GM23338 (cell line): ENCODE data around the gene MRPL27. TPM values are rescaled to one million over a fixed set of nuclear protein-coding genes. Genes with fewer than 3 reads are reported as not detected.
A peak's percentile ranks its signal among the peaks of the same experiment; 100 is the strongest.

Experiments used
- ATAC-seq: fragments of 200-7000 bp; cut with Tn5 transposase; 3 replicates; pipeline ENCODE4 v1.9.1; 2020
- DNase-seq: peaks from one replicate; pipeline ENCODE4 v3.0.0-alpha.2; 2015; ENCODE audit warnings: low spot score
- H2AFZ ChIP-seq: fragments of 200-600 bp; sonication (generic); 2 replicates; pipeline ENCODE4 v1.8.0; 2016; ENCODE audit warnings: antibody characterized with exemption, mild to moderate bottlenecking, moderate library complexity
- H3F3A ChIP-seq: fragments of 200-600 bp; sonication (generic); replicated peaks from 2 replicates; pipeline ENCODE4 v1.8.0; 2017; ENCODE audit warnings: antibody characterized with exemption, mixed run types, low read depth
- H3K27ac ChIP-seq: fragments of 200-600 bp; sonication (generic); 2 replicates; pipeline ENCODE4 v1.6.1; 2016; ENCODE audit warnings: low read depth
- H3K27me3 ChIP-seq: fragments of 200-600 bp; sonication (generic); 2 replicates; pipeline ENCODE4 v1.8.0; 2016; ENCODE audit warnings: mild to moderate bottlenecking, mixed run types, moderate library complexity; ENCODE audit not compliant: insufficient read depth
- H3K36me3 ChIP-seq: fragments of 200-600 bp; sonication (generic); 2 replicates; pipeline ENCODE4 v1.8.0; 2016; ENCODE audit warnings: mild to moderate bottlenecking; ENCODE audit not compliant: insufficient read depth
- H3K4me1 ChIP-seq: fragments of 200-600 bp; sonication (generic); 2 replicates; pipeline ENCODE4 v1.8.0; 2016; ENCODE audit warnings: mild to moderate bottlenecking, moderate library complexity; ENCODE audit not compliant: insufficient read depth
- H3K4me2 ChIP-seq: fragments of 200-600 bp; sonication (generic); 2 replicates; pipeline ENCODE4 v1.7.1; 2017; ENCODE audit warnings: mixed run types
- H3K4me3 ChIP-seq: fragments of 200-600 bp; sonication (generic); 2 replicates; pipeline ENCODE4 v1.6.1; 2016; ENCODE audit warnings: mixed run types
- H3K79me2 ChIP-seq: fragments of 200-600 bp; sonication (generic); replicated peaks from 2 replicates; pipeline ENCODE4 v1.8.0; 2017; ENCODE audit warnings: mild to moderate bottlenecking; ENCODE audit not compliant: insufficient read depth
- H3K9me2 ChIP-seq: fragments of 200-600 bp; sonication (generic); 2 replicates; pipeline ENCODE4 v1.8.0; 2017; ENCODE audit not compliant: insufficient read depth
- H4K20me1 ChIP-seq: fragments of 200-600 bp; sonication (generic); replicated peaks from 2 replicates; pipeline ENCODE4 v1.8.0; 2017; ENCODE audit warnings: mild to moderate bottlenecking; ENCODE audit not compliant: insufficient read depth
- H3K27ac Mint-ChIP-seq: 2 replicates; pipeline ENCODE4 v1.8.0; 2020; ENCODE audit warnings: inconsistent platforms, mild to moderate bottlenecking, moderate library complexity, mixed read lengths
- H3K27me3 Mint-ChIP-seq: 3 replicates; pipeline ENCODE4 v1.8.0; 2022; ENCODE audit warnings: low read depth, mild to moderate bottlenecking, moderate library complexity, mixed read lengths, inconsistent platforms; ENCODE audit not compliant: insufficient read depth, poor library complexity
- H3K36me3 Mint-ChIP-seq: 3 replicates; pipeline ENCODE4 v1.8.0; 2021; ENCODE audit warnings: low read depth, mild to moderate bottlenecking, inconsistent platforms, moderate library complexity, mixed read lengths
- H3K4me1 Mint-ChIP-seq: 3 replicates; pipeline ENCODE4 v1.8.0; 2020; ENCODE audit warnings: mild to moderate bottlenecking, inconsistent platforms, mixed read lengths
- H3K4me3 Mint-ChIP-seq: 3 replicates; pipeline ENCODE4 v1.8.0; 2021; ENCODE audit warnings: moderate library complexity, mild to moderate bottlenecking, inconsistent platforms, mixed read lengths
- H3K9me3 Mint-ChIP-seq: 3 replicates; pipeline ENCODE4 v1.8.0; 2020; ENCODE audit warnings: moderate library complexity, mild to moderate bottlenecking, inconsistent platforms, mixed read lengths
- CREB1 ChIP-seq: fragments of 250-450 bp; sonication (Bioruptor Pico); IDR thresholded peaks from 2 replicates; pipeline ENCODE4 v1.5.0; 2020; ENCODE audit warnings: low read depth, mild to moderate bottlenecking, moderate library complexity
- CTCF ChIP-seq, 2 experiments: fragments of 200-600 bp in 1 of 2; sonication (generic) in 1 of 2; conservative IDR thresholded peaks; 2 replicates each; pipeline versions ENCODE4 v1.5.1 to v1.6.1; 2016 to 2017; ENCODE audit warnings: antibody characterized with exemption in 2 of 2, low read depth in 2 of 2, mild to moderate bottlenecking in 2 of 2, moderate library complexity in 1 of 2
- EZH2 ChIP-seq: fragments of 200-600 bp; sonication (generic); IDR thresholded peaks from one replicate; pipeline ENCODE4 v1.8.0; 2017; ENCODE audit warnings: antibody characterized with exemption, mild to moderate bottlenecking, low read depth; ENCODE audit not compliant: unreplicated experiment
- EZH2phosphoT487 ChIP-seq: fragments of 200-600 bp; sonication (generic); IDR thresholded peaks from one replicate; pipeline ENCODE4 v1.8.1; 2018; ENCODE audit warnings: antibody characterized with exemption; ENCODE audit not compliant: unreplicated experiment
- ZNF114 ChIP-seq: fragments of 250-450 bp; sonication (Bioruptor Pico); IDR thresholded peaks from 2 replicates; pipeline ENCODE4 v1.5.0; 2020; ENCODE audit warnings: mild to moderate bottlenecking, moderate library complexity
- ZNF331 ChIP-seq: fragments of 250-450 bp; sonication (Bioruptor Pico); IDR thresholded peaks from 2 replicates; pipeline ENCODE4 v1.5.0; 2020; ENCODE audit warnings: low read depth, mild to moderate bottlenecking, moderate library complexity
- ZNF462 ChIP-seq: fragments of 250-450 bp; sonication (Bioruptor Pico); IDR thresholded peaks from 2 replicates; pipeline ENCODE4 v1.5.0; 2020; ENCODE audit warnings: mild to moderate bottlenecking, moderate library complexity
- polyA plus RNA-seq: library from polyadenylated mRNA; unstranded; fragments of >200 nt; fragmentation: Nextera tagmentation; extraction: Ambion mirVana; gene quantifications from 2 replicates; pipeline ENCODE4 v1.2.1, GENCODE V29; 2016
- total RNA-seq: library from RNA; depleted of rRNA; stranded (reverse); fragments of >200 nt; shearing (Covaris generic); gene quantifications from 2 replicates; pipeline ENCODE4 v1.2.3, GENCODE V29; 2014
- TF ChIP-seq, protein P1 (sequence below): IDR thresholded peaks from 2 replicates; pipeline ENCODE4 v1.6.1; 2016; ENCODE audit warnings: antibody characterized with exemption
- TF ChIP-seq, protein P2 (sequence below): IDR thresholded peaks from one replicate; pipeline ENCODE4 v1.6.1; 2018; ENCODE audit warnings: antibody characterized with exemption; ENCODE audit not compliant: unreplicated experiment

The MRPL27 gene
- total and polyA plus RNA-seq, 2 experiments from 2014 or later: 74.3 to 227 TPM

DNA sequence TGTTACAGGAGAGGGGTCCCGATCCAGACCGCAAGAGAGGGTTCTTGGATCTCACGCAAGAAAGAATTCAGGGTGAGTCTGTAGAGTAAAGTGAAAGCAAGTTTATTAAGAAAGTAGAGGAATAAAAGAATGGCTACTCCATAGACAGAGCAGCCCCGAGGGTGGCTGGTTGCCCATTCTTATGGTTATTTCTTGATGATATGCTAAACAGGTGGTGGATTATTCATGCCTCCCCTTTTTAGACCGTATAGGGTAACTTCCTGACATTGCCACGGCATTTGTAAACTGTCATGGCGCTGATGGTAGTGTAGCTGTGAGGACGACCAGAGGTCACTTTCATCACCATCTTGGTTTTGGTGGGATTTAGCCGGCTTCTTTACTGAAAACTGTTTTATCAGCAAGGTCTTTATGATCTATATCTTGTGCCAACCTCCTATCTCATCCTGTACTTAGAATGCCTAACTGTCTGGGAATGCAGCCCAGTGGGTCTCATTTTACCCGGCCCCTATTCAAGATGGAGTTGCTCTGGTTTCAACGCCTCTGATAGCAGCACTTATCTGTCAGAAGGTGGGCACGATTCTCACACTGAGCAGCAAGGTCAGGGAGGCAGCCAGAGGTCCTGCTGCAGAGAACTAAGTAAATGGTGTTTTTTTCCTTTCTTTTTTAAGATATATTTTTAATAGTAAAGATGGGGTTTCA lies 53.5 kb downstream of the MRPL27 start (continued):
- TF ChIP-seq, protein P1, sequence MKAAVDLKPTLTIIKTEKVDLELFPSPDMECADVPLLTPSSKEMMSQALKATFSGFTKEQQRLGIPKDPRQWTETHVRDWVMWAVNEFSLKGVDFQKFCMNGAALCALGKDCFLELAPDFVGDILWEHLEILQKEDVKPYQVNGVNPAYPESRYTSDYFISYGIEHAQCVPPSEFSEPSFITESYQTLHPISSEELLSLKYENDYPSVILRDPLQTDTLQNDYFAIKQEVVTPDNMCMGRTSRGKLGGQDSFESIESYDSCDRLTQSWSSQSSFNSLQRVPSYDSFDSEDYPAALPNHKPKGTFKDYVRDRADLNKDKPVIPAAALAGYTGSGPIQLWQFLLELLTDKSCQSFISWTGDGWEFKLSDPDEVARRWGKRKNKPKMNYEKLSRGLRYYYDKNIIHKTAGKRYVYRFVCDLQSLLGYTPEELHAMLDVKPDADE: no peak
- TF ChIP-seq ZNF331 (no peak), EZH2 (no peak)

GRCh38 chr17:50318501-50319285 lies 54.3 kb downstream of the MRPL27 start:
- no peak overlapping the region for H3K4me3 Mint-ChIP-seq
- Histone ChIP-seq H4K20me1 (no peaks in the 10 kb centered on the region), H3K27ac (no peak overlapping the region), H2AFZ (peak overlapping the region; percentile 94), H3K9me2 (peaks cover 7% of the 10 kb centered on the region; the same call in 1 of the 2 replicates), H3K27me3 (no peaks in the 10 kb centered on the region), H3K4me2 (peak overlapping the region; percentile 53; the same call in 1 of the 2 replicates), H3K36me3 (no peaks in the 10 kb centered on the region), H3F3A (no peaks in the 10 kb centered on the region; the same call in 1 of the 2 replicates), H3K4me3 (no peak overlapping the region), H3K4me1 (peaks cover 15% of the 10 kb centered on the region), H3K79me2 (no peaks in the 10 kb centered on the region)
- no peaks in the 10 kb centered on the region for H3K4me1 Mint-ChIP-seq
- DNase-seq: no peak
- H3K9me3 Mint-ChIP-seq: peaks cover 3% of the 10 kb centered on the region; the same call in 1 of the 3 replicates
- no peak overlapping the region; the same call in 1 of the 2 replicates for H3K27ac Mint-ChIP-seq
- 0 out of 3 replicates have a peak, but pooled peaks cover 3% of the 10 kb centered on the region for H3K36me3 Mint-ChIP-seq
- TF ChIP-seq, protein P2, sequence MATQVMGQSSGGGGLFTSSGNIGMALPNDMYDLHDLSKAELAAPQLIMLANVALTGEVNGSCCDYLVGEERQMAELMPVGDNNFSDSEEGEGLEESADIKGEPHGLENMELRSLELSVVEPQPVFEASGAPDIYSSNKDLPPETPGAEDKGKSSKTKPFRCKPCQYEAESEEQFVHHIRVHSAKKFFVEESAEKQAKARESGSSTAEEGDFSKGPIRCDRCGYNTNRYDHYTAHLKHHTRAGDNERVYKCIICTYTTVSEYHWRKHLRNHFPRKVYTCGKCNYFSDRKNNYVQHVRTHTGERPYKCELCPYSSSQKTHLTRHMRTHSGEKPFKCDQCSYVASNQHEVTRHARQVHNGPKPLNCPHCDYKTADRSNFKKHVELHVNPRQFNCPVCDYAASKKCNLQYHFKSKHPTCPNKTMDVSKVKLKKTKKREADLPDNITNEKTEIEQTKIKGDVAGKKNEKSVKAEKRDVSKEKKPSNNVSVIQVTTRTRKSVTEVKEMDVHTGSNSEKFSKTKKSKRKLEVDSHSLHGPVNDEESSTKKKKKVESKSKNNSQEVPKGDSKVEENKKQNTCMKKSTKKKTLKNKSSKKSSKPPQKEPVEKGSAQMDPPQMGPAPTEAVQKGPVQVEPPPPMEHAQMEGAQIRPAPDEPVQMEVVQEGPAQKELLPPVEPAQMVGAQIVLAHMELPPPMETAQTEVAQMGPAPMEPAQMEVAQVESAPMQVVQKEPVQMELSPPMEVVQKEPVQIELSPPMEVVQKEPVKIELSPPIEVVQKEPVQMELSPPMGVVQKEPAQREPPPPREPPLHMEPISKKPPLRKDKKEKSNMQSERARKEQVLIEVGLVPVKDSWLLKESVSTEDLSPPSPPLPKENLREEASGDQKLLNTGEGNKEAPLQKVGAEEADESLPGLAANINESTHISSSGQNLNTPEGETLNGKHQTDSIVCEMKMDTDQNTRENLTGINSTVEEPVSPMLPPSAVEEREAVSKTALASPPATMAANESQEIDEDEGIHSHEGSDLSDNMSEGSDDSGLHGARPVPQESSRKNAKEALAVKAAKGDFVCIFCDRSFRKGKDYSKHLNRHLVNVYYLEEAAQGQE: no peak
- TF ChIP-seq CTCF (conservative IDR thresholded peaks at IDR 0.05; ENCODE audit: low read depth in 2 of 2) (no peak), CREB1 (no peak), EZH2phosphoT487 (no peak), ZNF462 (CRISPR knock-in tag) (no peak), ZNF114 (CRISPR knock-in tag) (no peak)
- peaks cover 5% of the 10 kb centered on the region for H3K27me3 Mint-ChIP-seq
- peak; percentile 68 for ATAC-seq
